Stimulated activated CD4-positive, alpha-beta T cell treated with anti-CD3 and anti-CD28 coated beads, Interleukin-12 subunit alpha, Interleukin-12 subunit beta, amount 100 ng/mL, for 4 hours (primary cell): ENCODE measurements around the gene MXI1.
A peak's percentile ranks its signal among the peaks of the same experiment; 100 is the strongest.

Source experiments
- DNase-seq: peaks from one replicate; pipeline ENCODE4 v3.0.0-alpha.2; 2020

MXI1 gene

GRCh38 chr10:110216240-110216639 lies 8.8 kb downstream of the MXI1 start:
- no peak for DNase-seq

- no peak for DNase-seq
These were observed 9.7 kb downstream of the MXI1 start for GRCh38 chr10:110216942-110217661.

- DNase-seq = no peak
These were observed 10.2 kb downstream of the MXI1 start for GRCh38 chr10:110217662-110218008.

GRCh38 chr10:110218632-110219031 lies 11.2 kb downstream of the MXI1 start:
- DNase-seq = no peak

- DNase-seq = no peak
These were observed 12.5 kb downstream of the MXI1 start for GRCh38 chr10:110219884-110220283.

- no peak for DNase-seq
These were observed 13.0 kb downstream of the MXI1 start for GRCh38 chr10:110220398-110220797.

- DNase-seq = no peak
These were observed 13.8 kb downstream of the MXI1 start for GRCh38 chr10:110221044-110221720.

- DNase-seq = peak; percentile 66
These were observed 14.4 kb downstream of the MXI1 start for GRCh38 chr10:110221721-110222261.

- DNase-seq = no peak
These were observed 15.4 kb downstream of the MXI1 start for GRCh38 chr10:110222641-110223297.

GRCh38 chr10:110223298-110223925 lies 16.0 kb downstream of the MXI1 start:
- no peak for DNase-seq

- DNase-seq = no peak
These were observed 17.6 kb downstream of the MXI1 start for GRCh38 chr10:110224992-110225391.

GRCh38 chr10:110225441-110225755 lies 18.0 kb downstream of the MXI1 start:
- no peak for DNase-seq

GRCh38 chr10:110225756-110226542 lies 18.5 kb downstream of the MXI1 start:
- peak; percentile 84 for DNase-seq

GRCh38 chr10:110226543-110226925 lies 19.1 kb downstream of the MXI1 start:
- DNase-seq = peak; percentile 87

- DNase-seq = peak; percentile 79
These were observed 19.7 kb downstream of the MXI1 start for GRCh38 chr10:110226926-110227641.

GRCh38 chr10:110228066-110228465 lies 20.7 kb downstream of the MXI1 start:
- no peak for DNase-seq

- DNase-seq = no peak
These were observed 21.8 kb downstream of the MXI1 start for GRCh38 chr10:110229155-110229554.

GRCh38 chr10:110233846-110234245 lies 26.4 kb downstream of the MXI1 start:
- DNase-seq = no peak

- DNase-seq = no peak
These were observed 30.6 kb downstream of the MXI1 start for GRCh38 chr10:110237894-110238480.

- no peak for DNase-seq
These were observed 32.5 kb downstream of the MXI1 start for GRCh38 chr10:110239892-110240291.

GRCh38 chr10:110241407-110241806 lies 34.0 kb downstream of the MXI1 start:
- no peak for DNase-seq

- DNase-seq = no peak
These were observed 34.4 kb downstream of the MXI1 start for GRCh38 chr10:110241841-110242240.
